Measurements from ENCODE around the gene HMGN3. TPM values are rescaled to one million over a fixed set of nuclear protein-coding genes. Genes with fewer than 3 reads are reported as not detected.
A peak's percentile ranks its signal among the peaks of the same experiment; 100 is the strongest.

The HMGN3 gene
- total RNA-seq, 1 experiment from 2014 or later = 246 TPM

DNA sequence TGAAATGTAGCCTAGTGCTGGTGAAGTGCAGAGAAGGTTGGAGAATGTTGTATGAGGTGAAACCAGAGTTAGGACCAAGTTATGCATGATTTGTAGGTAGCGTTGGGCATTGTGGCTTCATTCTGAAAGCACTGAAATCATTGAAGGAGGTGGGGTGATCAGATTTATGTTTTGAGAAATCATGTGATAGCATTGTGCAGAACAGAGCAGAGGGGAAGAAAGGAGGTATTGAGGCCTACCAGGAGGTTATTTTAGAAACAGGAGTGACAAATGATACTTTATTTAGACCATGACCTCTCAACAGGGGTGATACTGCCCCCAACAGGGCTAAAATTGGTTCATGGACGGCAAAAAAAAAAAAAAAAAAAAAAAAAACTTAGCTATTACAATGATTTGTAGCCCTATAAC, 15.6 kb upstream of the HMGN3 start:
- Histone ChIP-seq H3K4me3 (ENCODE audit: low read depth, low read length) (no peak overlapping the region), H3K36me3 (ENCODE audit: control insufficient read depth, insufficient read depth, low read length) (no peaks in the 10 kb centered on the region), H3K27me3 (replicated peaks; ENCODE audit: control insufficient read depth, insufficient read depth, low read length) (no peaks in the 10 kb centered on the region), H3K4me1 (no peaks in the 10 kb centered on the region), H3K9me3 (no peaks in the 10 kb centered on the region)
- Mint-ChIP-seq H3K36me3 (ENCODE audit: insufficient read depth, unreplicated experiment) (no peaks in the 10 kb centered on the region), H3K27me3 (ENCODE audit: insufficient read depth, unreplicated experiment) (no peaks in the 10 kb centered on the region), H3K4me3 (ENCODE audit: unreplicated experiment) (no peak overlapping the region), H3K27ac (ENCODE audit: unreplicated experiment) (no peak overlapping the region), H3K9me3 (ENCODE audit: unreplicated experiment) (peaks cover 9% of the 10 kb centered on the region), H3K4me1 (ENCODE audit: low read depth, unreplicated experiment) (no peaks in the 10 kb centered on the region)
- no peak for DNase-seq
- intact Hi-C loops (cut with micrococcal nuclease; ENCODE audit: unreplicated experiment) = no loop called here
- no TSS peak for BruUV-seq (replicated peaks)
- ChIA-PET POLR2A (no interaction called here), CTCF (interaction anchor here (0.6 kb wide), 5 partner anchors 160 to 671 kb away, joined by 3 read pairs; no protein-coding TSS in a partner anchor)
- TF ChIP-seq, protein P1, sequence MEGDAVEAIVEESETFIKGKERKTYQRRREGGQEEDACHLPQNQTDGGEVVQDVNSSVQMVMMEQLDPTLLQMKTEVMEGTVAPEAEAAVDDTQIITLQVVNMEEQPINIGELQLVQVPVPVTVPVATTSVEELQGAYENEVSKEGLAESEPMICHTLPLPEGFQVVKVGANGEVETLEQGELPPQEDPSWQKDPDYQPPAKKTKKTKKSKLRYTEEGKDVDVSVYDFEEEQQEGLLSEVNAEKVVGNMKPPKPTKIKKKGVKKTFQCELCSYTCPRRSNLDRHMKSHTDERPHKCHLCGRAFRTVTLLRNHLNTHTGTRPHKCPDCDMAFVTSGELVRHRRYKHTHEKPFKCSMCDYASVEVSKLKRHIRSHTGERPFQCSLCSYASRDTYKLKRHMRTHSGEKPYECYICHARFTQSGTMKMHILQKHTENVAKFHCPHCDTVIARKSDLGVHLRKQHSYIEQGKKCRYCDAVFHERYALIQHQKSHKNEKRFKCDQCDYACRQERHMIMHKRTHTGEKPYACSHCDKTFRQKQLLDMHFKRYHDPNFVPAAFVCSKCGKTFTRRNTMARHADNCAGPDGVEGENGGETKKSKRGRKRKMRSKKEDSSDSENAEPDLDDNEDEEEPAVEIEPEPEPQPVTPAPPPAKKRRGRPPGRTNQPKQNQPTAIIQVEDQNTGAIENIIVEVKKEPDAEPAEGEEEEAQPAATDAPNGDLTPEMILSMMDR (IDR thresholded peaks at IDR 0.05; ENCODE audit: insufficient read depth in 1 of 2, low read depth in 1 of 2, low read length in 1 of 2, severe bottlenecking in 1 of 2, unreplicated experiment in 1 of 2) = peak in 1 of 2 experiments; percentile 11

DNA sequence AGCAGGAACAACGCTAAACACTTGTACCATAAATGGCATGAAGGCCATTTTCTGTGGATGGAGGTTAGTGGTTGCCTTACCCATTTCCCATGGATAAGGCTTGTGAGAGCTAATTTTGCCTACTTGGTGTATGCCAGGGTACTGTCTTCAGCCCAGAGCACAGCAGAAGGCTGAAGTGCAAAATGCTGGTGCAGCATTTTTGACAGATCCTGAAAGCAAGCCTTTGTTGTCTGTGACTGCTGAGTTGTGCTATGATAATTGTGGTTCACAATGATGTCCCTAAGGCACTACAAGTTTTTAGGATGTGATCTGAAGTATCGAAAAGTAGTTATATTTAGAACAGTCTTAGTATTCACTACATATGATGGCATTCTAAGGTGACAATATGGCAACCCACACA, 14.7 kb upstream of the HMGN3 start:
- Mint-ChIP-seq H3K27me3 (ENCODE audit: insufficient read depth, unreplicated experiment) (no peaks in the 10 kb centered on the region), H3K4me3 (ENCODE audit: unreplicated experiment) (no peak overlapping the region), H3K27ac (ENCODE audit: unreplicated experiment) (no peak overlapping the region), H3K4me1 (ENCODE audit: low read depth, unreplicated experiment) (no peaks in the 10 kb centered on the region), H3K36me3 (ENCODE audit: insufficient read depth, unreplicated experiment) (no peaks in the 10 kb centered on the region), H3K9me3 (ENCODE audit: unreplicated experiment) (peaks cover 9% of the 10 kb centered on the region)
- POLR2A ChIA-PET = no interaction called here
- BruUV-seq (replicated peaks) = no TSS peak
- Histone ChIP-seq H3K4me3 (ENCODE audit: low read depth, low read length) (no peak overlapping the region), H3K27me3 (replicated peaks; ENCODE audit: control insufficient read depth, insufficient read depth, low read length) (no peaks in the 10 kb centered on the region), H3K4me1 (no peaks in the 10 kb centered on the region), H3K9me3 (no peaks in the 10 kb centered on the region), H3K36me3 (ENCODE audit: control insufficient read depth, insufficient read depth, low read length) (no peaks in the 10 kb centered on the region)
- intact Hi-C loops (cut with micrococcal nuclease; ENCODE audit: unreplicated experiment) = no loop called here
- TF ChIP-seq, protein P1 (IDR thresholded peaks at IDR 0.05; ENCODE audit: insufficient read depth in 1 of 2, low read depth in 1 of 2, low read length in 1 of 2, severe bottlenecking in 1 of 2, unreplicated experiment in 1 of 2) = no peak
- CTCF ChIA-PET = no interaction called here
- DNase-seq = no peak

DNA sequence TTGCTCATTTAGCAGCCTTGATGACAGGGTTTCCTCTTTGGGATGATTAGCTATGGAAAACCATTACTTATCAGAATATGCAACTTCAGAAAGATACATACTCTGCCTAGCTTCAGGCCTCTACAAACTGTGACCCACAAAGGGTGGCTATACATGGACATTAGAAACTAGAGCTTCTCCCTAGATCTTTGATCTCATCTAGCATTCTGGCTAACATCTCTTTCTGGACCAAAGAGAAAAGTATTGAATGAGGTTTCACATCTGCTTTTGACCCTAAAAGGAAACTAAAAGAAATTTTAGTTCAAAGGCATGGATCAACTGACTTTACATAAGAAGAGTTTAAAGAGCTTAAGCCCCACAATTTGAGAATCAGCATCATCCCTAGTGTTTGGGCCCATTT, 12.4 kb upstream of the HMGN3 start:
- no peak overlapping the region for H3K27ac Mint-ChIP-seq (ENCODE audit: unreplicated experiment)
- Histone ChIP-seq H3K9me3 (no peaks in the 10 kb centered on the region), H3K4me3 (ENCODE audit: low read depth, low read length) (no peak overlapping the region), H3K27me3 (replicated peaks; ENCODE audit: control insufficient read depth, insufficient read depth, low read length) (no peaks in the 10 kb centered on the region), H3K36me3 (ENCODE audit: control insufficient read depth, insufficient read depth, low read length) (no peaks in the 10 kb centered on the region), H3K4me1 (no peaks in the 10 kb centered on the region)
- H3K27me3 Mint-ChIP-seq (ENCODE audit: insufficient read depth, unreplicated experiment) = no peaks in the 10 kb centered on the region
- DNase-seq = no peak
- no peak overlapping the region for H3K4me3 Mint-ChIP-seq (ENCODE audit: unreplicated experiment)
- TF ChIP-seq, protein P1 (IDR thresholded peaks at IDR 0.05; ENCODE audit: insufficient read depth in 1 of 2, low read depth in 1 of 2, low read length in 1 of 2, severe bottlenecking in 1 of 2, unreplicated experiment in 1 of 2) = no peak
- POLR2A ChIA-PET = no interaction called here
- no TSS peak for BruUV-seq (replicated peaks)
- CTCF ChIA-PET = no interaction called here
- no peaks in the 10 kb centered on the region for H3K36me3 Mint-ChIP-seq (ENCODE audit: insufficient read depth, unreplicated experiment)
- H3K9me3 Mint-ChIP-seq (ENCODE audit: unreplicated experiment) = peaks cover 1% of the 10 kb centered on the region
- intact Hi-C loops (cut with micrococcal nuclease; ENCODE audit: unreplicated experiment) = no loop called here
- H3K4me1 Mint-ChIP-seq (ENCODE audit: low read depth, unreplicated experiment) = no peaks in the 10 kb centered on the region

Measured in Caco-2 (cell line).